Fibroblast of lung (primary cell): Measurements from ENCODE around the gene SPINK5.
"Not testable (repeated sequence)": the region's sequence is repeated elsewhere in the genome, so short reads cannot be mapped to it uniquely, and the experiment has no call there.

Source experiments
- CTCF ChIP-seq, 2 donors: IDR thresholded peaks in 1 of 2; conservative IDR thresholded peaks in 1 of 2; 1 replicate in 1 of 2; 2 replicates in 1 of 2; pipeline ENCODE4 v1.5.1; 2011 to 2012; ENCODE audit warnings: low read length in 2 of 2, control low read depth in 1 of 2, inconsistent platforms in 1 of 2, low read depth in 1 of 2, mild to moderate bottlenecking in 1 of 2
- EZH2 ChIP-seq: IDR thresholded peaks from 2 replicates; pipeline ENCODE4 v1.5.1; 2012; ENCODE audit warnings: low read length, control low read depth, mild to moderate bottlenecking; ENCODE audit errors: missing control alignments

DNA sequence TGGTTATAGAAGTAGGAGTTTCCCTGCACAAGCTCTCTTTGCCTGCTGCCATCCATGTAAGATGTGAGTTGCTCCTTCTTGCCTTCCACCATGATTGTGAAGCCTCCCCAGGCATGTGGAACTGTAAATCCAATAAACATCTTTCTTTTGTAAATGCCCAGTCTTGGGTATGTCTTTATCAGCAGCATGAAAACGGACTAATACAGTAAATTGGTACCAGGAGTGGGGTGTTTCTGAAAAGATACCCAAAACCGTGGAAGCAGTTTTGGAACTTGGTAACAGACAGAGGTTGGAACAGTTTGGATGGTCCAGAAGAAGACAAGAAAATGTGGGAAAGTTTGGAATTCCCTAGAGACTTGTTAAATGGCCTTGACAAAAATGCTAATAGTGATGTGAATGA, 8.6 kb upstream of the SPINK5 start:
- TF ChIP-seq CTCF (conservative IDR thresholded peaks at IDR 0.05 in 1 of 2, IDR thresholded peaks at IDR 0.05 in 1 of 2; ENCODE audit: low read depth in 1 of 2, low read length in 2 of 2); EZH2: not testable (repeated sequence)
